Measurements from ENCODE around the gene GOPC.
"Not testable (repeated sequence)": the region's sequence is repeated elsewhere in the genome, so short reads cannot be mapped to it uniquely, and the experiment has no call there.

GOPC gene

DNA sequence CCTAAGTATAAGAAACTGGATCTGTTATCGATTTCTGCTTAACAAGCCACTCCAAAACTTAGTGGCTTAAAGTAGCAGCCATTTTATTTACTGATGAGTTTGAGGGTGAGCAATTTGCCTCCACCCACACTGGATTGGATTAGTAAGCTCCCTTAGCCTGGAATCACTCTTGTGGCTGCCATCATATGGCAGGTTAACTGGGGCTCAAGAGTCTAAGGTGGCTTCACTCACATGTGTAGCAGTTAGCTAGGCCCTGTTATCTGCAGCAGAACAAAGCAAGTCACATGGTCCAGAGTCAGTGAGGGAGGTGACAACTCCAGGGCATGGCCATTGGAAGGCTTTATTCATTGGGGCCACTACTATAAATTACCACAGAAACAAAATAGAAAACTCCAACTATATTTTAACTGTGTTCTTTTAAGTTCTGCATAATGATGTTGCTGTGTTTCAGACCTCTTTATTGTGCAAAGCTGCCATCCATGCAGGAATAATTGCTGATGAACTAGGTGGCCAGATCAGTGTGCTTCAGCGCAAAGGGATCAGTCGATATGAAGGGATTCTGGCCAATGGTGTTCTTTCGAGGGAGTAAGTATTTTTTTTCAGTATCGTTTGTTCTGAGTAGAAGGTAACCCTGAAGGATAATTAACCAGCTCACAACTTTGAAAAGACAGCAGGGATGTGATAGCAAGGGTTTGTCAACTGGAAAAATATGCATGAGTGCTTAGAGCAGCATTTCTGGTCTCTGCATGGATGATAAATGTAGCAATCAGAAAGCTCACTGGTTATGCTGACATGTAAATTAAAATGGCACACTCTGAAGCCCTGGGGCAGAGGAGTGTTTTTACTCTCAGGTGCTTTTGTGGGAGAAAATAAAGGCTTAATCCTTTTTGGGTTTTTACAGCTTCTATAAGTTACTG is 70.2 kb downstream of the GOPC start:
- Histone ChIP-seq H3K27ac (ENCODE audit: low read depth, low read length) (no peak overlapping the region), H3K4me3 (ENCODE audit: low read depth, low read length) (no peak overlapping the region), H3K36me3 (ENCODE audit: control insufficient read depth, insufficient read depth, low read length) (no peaks in the 10 kb centered on the region), H3K9ac (ENCODE audit: low read length) (no peak overlapping the region), H3K9me3 (ENCODE audit: control insufficient read depth, insufficient read depth, low read depth, low read length) (no peaks in the 10 kb centered on the region), H3K27me3 (ENCODE audit: control insufficient read depth, insufficient read depth, low read length) (no peaks in the 10 kb centered on the region), H3K4me1 (ENCODE audit: control insufficient read depth, insufficient read depth, low read length) (peaks cover 8% of the 10 kb centered on the region; the same call in 1 of the 2 replicates)

DNA sequence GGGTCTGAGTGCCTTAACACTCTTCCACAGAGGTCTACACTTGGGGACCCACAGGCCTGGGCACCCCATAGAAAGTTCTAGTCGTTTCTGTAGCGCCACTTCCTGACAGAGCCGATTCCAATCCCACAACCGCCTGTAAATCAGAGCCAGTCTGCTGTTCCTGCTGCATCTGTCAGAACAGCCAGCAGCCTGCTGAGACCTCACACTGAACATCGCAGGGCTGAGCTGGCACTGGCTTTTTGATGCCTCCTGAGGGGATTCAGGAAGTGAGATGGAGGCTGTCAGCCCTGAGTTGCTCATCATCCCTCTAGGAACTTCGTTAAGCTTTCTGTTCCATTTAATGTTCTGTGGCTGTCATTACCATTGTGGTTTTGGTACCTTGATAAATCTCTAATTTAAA is 71.0 kb downstream of the GOPC start:
- no peak overlapping the region for H3K27ac ChIP-seq (ENCODE audit: low read depth, low read length)
- H3K4me3 ChIP-seq (ENCODE audit: low read depth, low read length) = no peak overlapping the region
- H3K36me3 ChIP-seq (ENCODE audit: control insufficient read depth, insufficient read depth, low read length) = no peaks in the 10 kb centered on the region

DNA sequence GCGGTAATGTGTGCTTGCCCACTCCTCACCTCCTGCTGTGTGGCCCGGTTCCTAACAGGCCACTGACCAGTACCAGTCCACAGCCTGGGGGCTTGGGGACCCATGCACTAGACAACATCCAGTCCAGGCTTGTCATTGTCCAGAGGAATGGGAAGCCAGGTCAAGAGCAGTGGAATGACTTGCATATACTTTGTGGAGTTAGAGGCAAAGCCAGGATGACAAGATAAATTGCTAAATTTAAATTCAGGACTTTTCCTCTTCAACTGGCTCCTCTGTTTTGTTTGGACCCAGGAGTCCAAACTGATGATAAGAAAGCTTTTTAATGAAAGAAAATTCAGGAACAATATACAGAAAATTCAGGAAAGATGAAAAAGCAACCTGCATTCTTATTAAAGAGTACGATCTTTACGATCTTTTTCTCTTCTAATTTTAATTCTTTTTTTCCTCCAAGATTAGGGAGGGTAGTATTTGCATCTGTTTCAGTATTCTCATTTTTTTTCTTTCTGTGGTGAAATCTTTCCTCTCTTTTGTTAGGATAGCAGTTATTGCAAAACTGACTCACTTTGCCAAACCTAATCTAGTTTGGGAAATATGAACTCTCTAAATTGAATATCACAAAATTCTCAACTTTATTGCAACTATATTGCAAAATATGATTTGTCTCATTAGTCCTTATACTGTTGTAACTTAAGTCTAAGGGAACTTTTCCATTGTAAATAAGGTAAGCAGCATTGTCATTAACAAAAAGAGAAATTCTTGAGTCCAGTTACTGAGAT is 71.7 kb downstream of the GOPC start:
- H3K4me3 ChIP-seq (ENCODE audit: low read depth, low read length) = no peak overlapping the region
- H3K9ac ChIP-seq (ENCODE audit: low read length) = no peak overlapping the region
- H3K27ac ChIP-seq (ENCODE audit: low read depth, low read length) = no peak overlapping the region
- H3K9me3 ChIP-seq (ENCODE audit: control insufficient read depth, insufficient read depth, low read depth, low read length) = no peaks in the 10 kb centered on the region
- H3K27me3 ChIP-seq (ENCODE audit: control insufficient read depth, insufficient read depth, low read length) = no peaks in the 10 kb centered on the region
- no peaks in the 10 kb centered on the region for H3K36me3 ChIP-seq (ENCODE audit: control insufficient read depth, insufficient read depth, low read length)
- no peaks in the 10 kb centered on the region; the same call in 1 of the 2 replicates for H3K4me1 ChIP-seq (ENCODE audit: control insufficient read depth, insufficient read depth, low read length)

More for the DNA sequence above, 71.0 kb downstream of the GOPC start:
- peaks cover 3% of the 10 kb centered on the region; the same call in 1 of the 2 replicates for H3K4me1 ChIP-seq (ENCODE audit: control insufficient read depth, insufficient read depth, low read length)
- no peak overlapping the region for H3K9ac ChIP-seq (ENCODE audit: low read length)
- H3K9me3 ChIP-seq (ENCODE audit: control insufficient read depth, insufficient read depth, low read depth, low read length) = no peaks in the 10 kb centered on the region
- H3K27me3 ChIP-seq (ENCODE audit: control insufficient read depth, insufficient read depth, low read length) = no peaks in the 10 kb centered on the region

DNA sequence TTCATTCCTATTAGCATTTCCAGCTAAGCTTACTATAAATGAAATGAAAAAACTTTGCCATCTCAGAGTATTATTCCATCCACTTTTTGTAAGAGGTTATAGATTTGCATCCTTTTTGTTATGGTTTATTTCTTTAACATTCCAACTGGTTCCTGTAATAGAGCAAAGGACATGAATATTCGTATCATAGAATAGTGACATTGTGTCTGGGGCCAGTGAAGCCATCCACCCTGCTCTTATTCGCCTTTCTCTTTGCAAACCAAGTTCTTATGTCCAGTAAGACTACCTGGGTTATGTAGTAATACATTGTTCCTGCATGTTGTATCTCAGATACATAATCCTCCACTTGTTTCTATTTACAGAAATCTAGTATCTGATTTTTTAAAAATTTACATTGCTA is 76.7 kb downstream of the GOPC start:
- Histone ChIP-seq H3K9me3 (ENCODE audit: control insufficient read depth, insufficient read depth, low read depth, low read length) (no peaks in the 10 kb centered on the region), H3K4me1 (ENCODE audit: control insufficient read depth, insufficient read depth, low read length) (no peaks in the 10 kb centered on the region; the same call in 1 of the 2 replicates), H3K27me3 (ENCODE audit: control insufficient read depth, insufficient read depth, low read length) (no peaks in the 10 kb centered on the region), H3K36me3 (ENCODE audit: control insufficient read depth, insufficient read depth, low read length) (no peaks in the 10 kb centered on the region), H3K4me3 (ENCODE audit: low read depth, low read length) (no peak overlapping the region), H3K27ac (ENCODE audit: low read depth, low read length) (no peak overlapping the region), H3K9ac (ENCODE audit: low read length) (no peak overlapping the region)

DNA sequence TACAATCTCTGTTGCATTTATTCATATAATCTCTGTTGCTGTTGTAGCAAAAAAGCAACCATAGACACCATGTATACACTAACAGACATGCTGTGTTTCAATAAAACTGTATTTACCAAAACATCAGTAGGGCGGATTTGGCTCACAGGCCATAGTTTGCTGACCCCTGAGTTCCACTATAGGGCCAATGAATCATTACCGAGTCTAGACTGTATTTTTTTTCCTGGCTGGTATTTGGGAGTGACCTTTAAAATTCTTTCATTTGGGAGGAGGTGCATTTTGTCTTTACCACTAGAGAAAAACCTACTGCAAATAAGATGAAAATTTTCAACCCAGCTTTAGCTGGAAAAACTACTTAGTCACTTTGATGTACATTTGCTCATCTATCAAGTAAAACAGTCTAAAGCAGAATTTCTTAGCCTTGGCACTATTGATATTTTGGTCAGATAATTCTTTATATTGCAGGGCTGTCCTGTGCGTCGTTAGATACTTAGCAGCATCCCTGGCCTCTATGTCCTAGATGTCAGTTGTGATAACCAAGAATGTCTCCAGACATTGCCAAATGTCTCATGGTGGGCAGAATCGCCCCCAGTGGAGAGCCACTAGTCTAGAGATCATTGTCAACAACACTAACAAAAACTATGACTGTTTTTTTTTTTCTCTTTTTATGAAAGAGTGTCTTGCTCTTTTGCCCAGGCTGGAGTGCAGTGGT is 80.4 kb downstream of the GOPC start:
- no peak overlapping the region for H3K27ac ChIP-seq (ENCODE audit: low read depth, low read length)
- no peak overlapping the region for H3K9ac ChIP-seq (ENCODE audit: low read length)
- no peaks in the 10 kb centered on the region for H3K27me3 ChIP-seq (ENCODE audit: control insufficient read depth, insufficient read depth, low read length)
- no peaks in the 10 kb centered on the region for H3K9me3 ChIP-seq (ENCODE audit: control insufficient read depth, insufficient read depth, low read depth, low read length)
- no peak overlapping the region for H3K4me3 ChIP-seq (ENCODE audit: low read depth, low read length)
- no peaks in the 10 kb centered on the region for H3K36me3 ChIP-seq (ENCODE audit: control insufficient read depth, insufficient read depth, low read length)
- H3K4me1 ChIP-seq (ENCODE audit: control insufficient read depth, insufficient read depth, low read length) = no peaks in the 10 kb centered on the region

DNA sequence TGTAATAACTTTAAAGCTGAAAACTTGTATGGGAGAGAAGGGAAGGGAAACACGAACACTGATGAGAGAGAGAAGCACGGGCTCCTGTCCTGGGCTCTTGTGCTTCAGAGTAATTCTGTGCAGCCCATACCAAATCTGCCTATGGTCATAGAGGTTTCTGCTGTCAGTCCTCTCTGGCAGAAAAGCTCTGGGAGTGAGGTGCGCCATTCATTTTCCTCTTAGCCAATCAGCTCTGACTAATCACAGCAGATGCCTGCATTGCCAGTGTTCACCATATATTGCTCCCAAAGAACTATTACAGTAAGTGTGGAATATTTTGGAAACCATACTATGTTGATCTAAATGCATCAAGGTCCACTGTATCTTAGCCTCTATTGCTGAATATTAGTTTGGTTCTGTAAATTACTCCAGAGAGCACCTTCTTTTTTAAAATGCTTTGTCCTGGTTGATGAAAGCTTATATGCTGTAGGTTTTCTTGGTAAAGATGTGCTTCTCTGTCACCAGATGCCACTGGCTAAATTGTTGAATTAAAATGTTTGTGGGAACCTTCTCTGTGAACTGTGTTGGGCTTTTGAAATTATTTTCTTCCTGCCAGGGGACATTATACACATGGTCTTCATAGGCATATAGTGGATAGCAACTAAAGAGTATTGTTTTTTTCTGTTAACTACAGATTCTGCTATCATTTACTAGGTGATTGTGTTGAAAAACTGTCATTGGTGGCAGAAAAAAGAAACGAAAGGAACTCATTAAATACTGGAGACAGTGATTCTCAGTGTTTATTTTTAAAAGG is 81.5 kb downstream of the GOPC start:
- no peaks in the 10 kb centered on the region for H3K27me3 ChIP-seq (ENCODE audit: control insufficient read depth, insufficient read depth, low read length)
- no peak overlapping the region for H3K4me3 ChIP-seq (ENCODE audit: low read depth, low read length)
- no peaks in the 10 kb centered on the region for H3K36me3 ChIP-seq (ENCODE audit: control insufficient read depth, insufficient read depth, low read length)
- no peak overlapping the region for H3K27ac ChIP-seq (ENCODE audit: low read depth, low read length)
- no peak overlapping the region for H3K9ac ChIP-seq (ENCODE audit: low read length)
- H3K4me1 ChIP-seq (ENCODE audit: control insufficient read depth, insufficient read depth, low read length) = no peaks in the 10 kb centered on the region
- no peaks in the 10 kb centered on the region for H3K9me3 ChIP-seq (ENCODE audit: control insufficient read depth, insufficient read depth, low read depth, low read length)

DNA sequence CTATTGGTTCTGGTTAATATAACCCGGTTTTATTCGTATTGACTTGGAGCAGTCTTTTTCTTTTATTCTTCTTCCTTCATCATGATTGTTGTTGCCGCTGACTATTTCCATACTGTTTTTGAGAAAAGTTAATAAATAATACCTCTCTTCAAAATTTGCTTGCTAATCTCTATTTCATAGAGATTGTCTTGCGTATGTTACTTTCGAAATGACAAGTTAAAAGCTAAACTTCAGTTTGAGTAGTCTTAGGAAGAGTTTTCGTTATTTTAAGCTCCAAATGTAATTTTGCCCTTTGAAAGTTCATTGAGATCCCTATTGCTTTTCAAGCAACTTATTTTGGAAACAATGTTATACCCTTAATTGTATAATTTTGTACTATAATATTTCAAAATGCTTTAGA is 83.4 kb downstream of the GOPC start:
- no peaks in the 10 kb centered on the region for H3K4me1 ChIP-seq (ENCODE audit: control insufficient read depth, insufficient read depth, low read length)
- H3K27me3 ChIP-seq (ENCODE audit: control insufficient read depth, insufficient read depth, low read length) = no peaks in the 10 kb centered on the region
- H3K9ac ChIP-seq (ENCODE audit: low read length) = no peak overlapping the region
- H3K9me3 ChIP-seq (ENCODE audit: control insufficient read depth, insufficient read depth, low read depth, low read length) = no peaks in the 10 kb centered on the region
- H3K36me3 ChIP-seq (ENCODE audit: control insufficient read depth, insufficient read depth, low read length) = no peaks in the 10 kb centered on the region
- no peak overlapping the region for H3K27ac ChIP-seq (ENCODE audit: low read depth, low read length)
- no peak overlapping the region for H3K4me3 ChIP-seq (ENCODE audit: low read depth, low read length)

DNA sequence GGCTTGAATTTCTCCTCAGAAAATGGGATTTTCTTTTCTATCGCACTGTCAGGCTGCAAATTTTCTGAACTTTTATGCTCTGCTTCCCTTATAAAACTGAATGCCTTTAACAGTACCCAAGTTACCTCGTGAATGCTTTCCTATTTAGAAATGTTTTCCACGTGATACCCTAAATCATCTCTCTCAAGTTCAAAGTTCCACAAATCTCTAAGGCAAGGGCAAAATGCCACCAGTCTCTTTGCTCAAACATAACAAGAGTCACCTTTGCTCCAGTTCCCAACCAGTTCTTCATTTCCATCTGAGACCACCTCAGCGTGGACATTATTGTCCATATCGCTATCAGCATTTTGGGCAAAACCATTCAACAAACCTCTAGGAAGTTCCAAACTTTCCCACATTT is 84.3 kb downstream of the GOPC start:
- H3K9ac ChIP-seq (ENCODE audit: low read length); H3K27me3 ChIP-seq (ENCODE audit: control insufficient read depth, insufficient read depth, low read length); H3K27ac ChIP-seq (ENCODE audit: low read depth, low read length); H3K36me3 ChIP-seq (ENCODE audit: control insufficient read depth, insufficient read depth, low read length); H3K4me3 ChIP-seq (ENCODE audit: low read depth, low read length); H3K9me3 ChIP-seq (ENCODE audit: control insufficient read depth, insufficient read depth, low read depth, low read length); H3K4me1 ChIP-seq (ENCODE audit: control insufficient read depth, insufficient read depth, low read length): not testable (repeated sequence)

DNA sequence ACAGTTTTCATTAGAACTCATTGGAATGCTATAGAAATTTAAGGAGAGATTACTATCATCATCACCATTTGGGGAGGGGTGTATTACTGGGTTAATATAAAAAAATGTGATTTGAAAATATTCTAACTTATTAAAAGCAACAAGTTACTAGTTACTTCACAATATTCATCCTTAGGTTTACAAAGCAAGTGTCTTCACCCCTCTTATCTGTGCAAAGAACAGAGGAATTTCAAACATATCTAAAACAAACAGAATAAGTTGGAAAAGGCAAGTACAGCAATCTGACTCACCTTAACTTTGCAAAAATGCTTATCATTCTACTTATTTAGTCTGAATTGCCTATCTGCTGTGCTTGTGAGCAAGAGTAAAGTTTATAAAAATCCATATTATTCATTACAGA is 87.0 kb downstream of the GOPC start:
- Histone ChIP-seq H3K9ac (ENCODE audit: low read length) (no peak overlapping the region), H3K36me3 (ENCODE audit: control insufficient read depth, insufficient read depth, low read length) (no peaks in the 10 kb centered on the region), H3K9me3 (ENCODE audit: control insufficient read depth, insufficient read depth, low read depth, low read length) (no peaks in the 10 kb centered on the region), H3K4me3 (ENCODE audit: low read depth, low read length) (no peak overlapping the region), H3K27ac (ENCODE audit: low read depth, low read length) (no peak overlapping the region), H3K27me3 (ENCODE audit: control insufficient read depth, insufficient read depth, low read length) (no peaks in the 10 kb centered on the region), H3K4me1 (ENCODE audit: control insufficient read depth, insufficient read depth, low read length) (no peaks in the 10 kb centered on the region; the same call in 1 of the 2 replicates)

DNA sequence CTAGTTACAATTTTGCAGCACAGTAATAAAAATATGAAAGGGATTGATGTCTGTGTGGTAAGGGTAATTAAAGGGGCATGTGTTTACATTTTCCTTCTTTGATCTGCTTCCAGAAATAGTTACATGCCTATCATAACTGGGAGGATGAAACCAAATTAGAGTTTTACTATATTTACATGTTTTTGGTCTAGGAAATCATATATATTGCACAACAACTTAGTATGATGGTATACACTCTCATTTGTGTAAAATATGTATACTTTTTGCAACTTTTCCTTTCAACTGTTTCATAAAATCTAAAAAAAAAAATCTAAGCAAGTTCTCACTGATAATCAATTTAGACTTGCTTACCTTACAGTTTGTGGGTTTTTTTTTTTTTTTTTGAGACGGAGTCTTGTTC is 87.7 kb downstream of the GOPC start:
- Histone ChIP-seq H3K27ac (ENCODE audit: low read depth, low read length) (no peak overlapping the region), H3K9me3 (ENCODE audit: control insufficient read depth, insufficient read depth, low read depth, low read length) (no peaks in the 10 kb centered on the region), H3K36me3 (ENCODE audit: control insufficient read depth, insufficient read depth, low read length) (no peaks in the 10 kb centered on the region), H3K27me3 (ENCODE audit: control insufficient read depth, insufficient read depth, low read length) (no peaks in the 10 kb centered on the region), H3K4me1 (ENCODE audit: control insufficient read depth, insufficient read depth, low read length) (no peaks in the 10 kb centered on the region; the same call in 1 of the 2 replicates), H3K4me3 (ENCODE audit: low read depth, low read length) (no peak overlapping the region), H3K9ac (ENCODE audit: low read length) (no peak overlapping the region)
